Psoas muscle (tissue), 8 donors: Measurements from ENCODE around the gene KDM5C. TPM values are rescaled to one million over a fixed set of nuclear protein-coding genes. Genes with fewer than 3 reads are reported as not detected.

Source experiments
- ATAC-seq, 4 donors: fragments of 200-7000 bp; cut with Tn5 transposase; one replicate each; pipeline ENCODE4 v1.9.1; 2020; ENCODE audit warnings: moderate library complexity in 3 of 4, mild to moderate bottlenecking in 2 of 4
- DNase-seq, 2 donors: peaks; one replicate each; pipeline ENCODE4 v3.0.0-alpha.2; 2020
- H3K27ac ChIP-seq: fragments of 200-600 bp; one replicate; pipeline ENCODE4 v1.8.0; 2022
- H3K27me3 ChIP-seq, 3 donors: fragments of 200-600 bp in 1 of 3; one replicate each; pipeline versions ENCODE4 v1.6.1 to v1.8.0; 2013 to 2022; ENCODE audit warnings: low read length in 2 of 3, mild to moderate bottlenecking in 2 of 3, moderate library complexity in 1 of 3; ENCODE audit not compliant: insufficient read depth in 3 of 3
- H3K36me3 ChIP-seq, 2 donors: fragments of 200-600 bp in 1 of 2; one replicate each; pipeline versions ENCODE4 v1.6.1 to v1.8.0; 2013 to 2022; ENCODE audit warnings: low read depth in 1 of 2, mild to moderate bottlenecking in 1 of 2, moderate library complexity in 1 of 2; ENCODE audit not compliant: insufficient read depth in 1 of 2
- H3K4me1 ChIP-seq: fragments of 200-600 bp; one replicate; pipeline ENCODE4 v1.8.0; 2022
- H3K4me3 ChIP-seq: fragments of 200-600 bp; one replicate; pipeline ENCODE4 v1.8.0; 2022; ENCODE audit warnings: mild to moderate bottlenecking
- H3K9me3 ChIP-seq: fragments of 200-600 bp; one replicate; pipeline ENCODE4 v1.8.0; 2022
- WGBS, 3 donors: extraction: QIAGEN DNeasy Blood & Tissue Kit; methylation state at CpG; one replicate each; pipeline versions ENCODE4 v1.1.6 to v1.1.7; 2013; 5-methylcytosine and 5-hydroxymethylcytosine counted together
- intact Hi-C, 2 donors: fragments of 100-400 bp; cut with DNase I; formaldehyde crosslinking; loops; one replicate each; pipeline versions ENCODE4 v1.11.0 to v1.14.2; 2022
- polyA plus RNA-seq, 3 donors: library from polyadenylated mRNA; stranded (reverse); fragments of 200-250 nt; gene quantifications; one replicate each; pipeline ENCODE4 v1.2.3, GENCODE V29; 2013
- total RNA-seq, 4 donors: library from RNA; stranded (reverse); fragmentation: NEBNext Ultra II Directional in 2 of 4; extraction: Animal tissue kit (Norgen Biotek cat#: 25700) in 2 of 4; gene quantifications; one replicate each; pipeline versions ENCODE4 v1.2.1 to v1.2.4, GENCODE V29; 2021 to 2023
- TF ChIP-seq, protein P1 (sequence below): fragments of 200-600 bp; IDR thresholded peaks from one replicate; pipeline ENCODE4 v1.8.0; 2022; ENCODE audit warnings: antibody characterized with exemption
- donor health status: healthy with polysubstance abuse.
- donor health status: DM: no; HTN: no; CAD: no; lungs with moderate emphysema.
- donor health status: Bipolar disorder and iron deficiency.
- donor health status: healthy.
- donor health status: DM: yes; HTN: yes; CAD: no.
- donor health status: DM: no; HTN: no; CAD: no.
- donor health status: DM: no; HTN: no; CAD: no.
- donor health status: DM: yes; HTN: yes; CAD: no.

KDM5C gene
- total and polyA plus RNA-seq, 7 donors: 22.4 to 119 (median 62.2) TPM

DNA sequence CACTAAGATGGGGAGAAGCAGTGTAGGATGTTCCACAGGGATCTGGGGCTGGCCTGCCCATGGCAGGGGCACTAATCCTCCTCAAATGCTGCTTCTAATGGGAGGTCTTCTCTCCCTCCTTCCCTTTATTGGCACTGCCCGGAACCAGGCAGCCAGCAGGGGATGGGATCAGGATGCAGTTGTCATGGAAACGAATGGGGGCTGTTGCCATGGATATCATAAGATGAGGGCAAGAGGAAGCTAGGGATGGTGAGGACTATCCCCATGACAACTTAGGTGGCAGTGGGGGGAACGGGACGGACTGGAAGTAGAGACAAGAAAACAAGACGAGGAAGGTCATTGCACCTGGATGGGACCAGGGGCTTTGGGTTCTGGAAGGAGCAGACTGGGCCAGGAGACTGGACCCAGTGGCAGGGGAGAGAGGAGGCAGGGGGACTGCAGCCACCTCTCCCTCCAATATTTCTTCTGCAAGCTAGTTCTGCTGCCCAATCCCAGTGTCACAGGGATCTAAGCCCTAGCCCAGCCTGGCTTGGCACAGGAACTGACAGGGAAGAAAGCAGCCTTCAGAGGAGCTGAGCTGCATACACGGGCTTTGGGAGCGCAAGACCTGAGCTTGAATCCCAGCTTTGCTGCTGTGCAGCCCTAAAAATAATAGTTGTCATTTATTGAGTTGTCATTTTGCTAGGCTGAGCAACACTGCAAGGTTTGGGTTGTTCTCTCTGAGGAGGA, 37.3 kb upstream of the KDM5C start:
- 65 to 74% (median 72%) methylated on average over 6 to 7 of the region's 7 CpGs for WGBS, 3 donors
- no peaks in the 10 kb centered on the region for H3K4me1 ChIP-seq
- no peak for DNase-seq
- H3K27me3 ChIP-seq: peaks cover 0 to 46% (median 0%) of the 10 kb centered on the region in 3 donors
- TF ChIP-seq, protein P1, sequence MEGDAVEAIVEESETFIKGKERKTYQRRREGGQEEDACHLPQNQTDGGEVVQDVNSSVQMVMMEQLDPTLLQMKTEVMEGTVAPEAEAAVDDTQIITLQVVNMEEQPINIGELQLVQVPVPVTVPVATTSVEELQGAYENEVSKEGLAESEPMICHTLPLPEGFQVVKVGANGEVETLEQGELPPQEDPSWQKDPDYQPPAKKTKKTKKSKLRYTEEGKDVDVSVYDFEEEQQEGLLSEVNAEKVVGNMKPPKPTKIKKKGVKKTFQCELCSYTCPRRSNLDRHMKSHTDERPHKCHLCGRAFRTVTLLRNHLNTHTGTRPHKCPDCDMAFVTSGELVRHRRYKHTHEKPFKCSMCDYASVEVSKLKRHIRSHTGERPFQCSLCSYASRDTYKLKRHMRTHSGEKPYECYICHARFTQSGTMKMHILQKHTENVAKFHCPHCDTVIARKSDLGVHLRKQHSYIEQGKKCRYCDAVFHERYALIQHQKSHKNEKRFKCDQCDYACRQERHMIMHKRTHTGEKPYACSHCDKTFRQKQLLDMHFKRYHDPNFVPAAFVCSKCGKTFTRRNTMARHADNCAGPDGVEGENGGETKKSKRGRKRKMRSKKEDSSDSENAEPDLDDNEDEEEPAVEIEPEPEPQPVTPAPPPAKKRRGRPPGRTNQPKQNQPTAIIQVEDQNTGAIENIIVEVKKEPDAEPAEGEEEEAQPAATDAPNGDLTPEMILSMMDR: no peak
- no peaks in the 10 kb centered on the region for H3K9me3 ChIP-seq
- intact Hi-C loops: no loop called here
- no peak overlapping the region for H3K27ac ChIP-seq
- H3K4me3 ChIP-seq: no peak overlapping the region
- no peaks in the 10 kb centered on the region for H3K36me3 ChIP-seq
- no peak for ATAC-seq

DNA sequence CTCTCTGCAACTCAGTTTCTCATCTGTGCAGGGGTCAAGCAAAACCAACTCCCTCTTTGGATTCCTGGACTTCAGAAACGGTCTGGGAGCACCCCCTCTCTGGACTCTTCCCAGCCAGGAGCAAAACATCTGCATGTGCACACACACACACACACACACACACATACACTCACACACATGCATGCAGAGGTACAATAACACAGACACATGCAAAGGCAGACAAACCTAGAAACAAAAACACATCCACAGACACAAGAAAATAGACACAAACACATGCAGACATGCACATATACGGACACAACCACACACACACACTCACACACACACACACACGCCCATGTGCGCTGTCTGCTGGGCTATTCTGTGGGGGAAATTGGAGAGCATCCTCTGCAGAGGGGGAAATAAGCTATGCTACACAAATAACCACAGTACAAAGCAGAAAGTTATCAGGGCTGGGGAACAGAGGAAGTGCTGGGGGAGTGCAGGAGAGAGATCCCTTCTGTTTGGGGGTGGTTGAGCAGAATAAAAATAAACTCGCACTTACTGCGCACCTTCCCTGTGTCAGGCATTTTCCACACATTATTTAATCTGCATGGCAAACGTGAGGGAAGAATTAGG, 36.5 kb upstream of the KDM5C start:
- no peak for DNase-seq
- Histone ChIP-seq H3K27me3 (peaks cover 0 to 49% (median 0%) of the 10 kb centered on the region in 3 donors), H3K4me1 (no peaks in the 10 kb centered on the region), H3K36me3 (no peaks in the 10 kb centered on the region), H3K4me3 (no peak overlapping the region), H3K27ac (no peak overlapping the region), H3K9me3 (no peaks in the 10 kb centered on the region)
- 52 to 59% (median 52%) methylated on average over 6 to 7 of the region's 7 CpGs for WGBS, 3 donors
- intact Hi-C loops: no loop called here
- ATAC-seq: no peak
- TF ChIP-seq, protein P1: no peak

DNA sequence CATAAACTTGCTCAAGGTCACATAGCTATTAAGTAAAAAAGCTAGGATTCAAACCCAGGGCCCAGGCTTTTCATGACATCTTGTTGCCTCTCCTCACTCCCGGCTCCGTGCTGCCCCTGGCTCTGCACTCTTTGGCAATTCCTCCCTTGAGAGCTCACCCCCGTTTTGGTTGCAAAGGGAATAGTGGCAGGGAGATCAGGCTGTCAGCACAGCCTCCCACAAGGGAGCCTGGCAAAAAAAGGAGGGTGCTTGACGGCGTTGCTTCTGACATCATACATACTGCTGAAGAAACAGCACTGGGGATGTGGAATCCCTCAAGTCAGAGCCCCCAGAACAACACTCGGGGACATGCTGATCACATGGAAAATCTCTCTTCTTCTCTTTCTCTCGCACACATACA, 35.8 kb upstream of the KDM5C start:
- ATAC-seq: no peak
- TF ChIP-seq, protein P1: no peak

DNA sequence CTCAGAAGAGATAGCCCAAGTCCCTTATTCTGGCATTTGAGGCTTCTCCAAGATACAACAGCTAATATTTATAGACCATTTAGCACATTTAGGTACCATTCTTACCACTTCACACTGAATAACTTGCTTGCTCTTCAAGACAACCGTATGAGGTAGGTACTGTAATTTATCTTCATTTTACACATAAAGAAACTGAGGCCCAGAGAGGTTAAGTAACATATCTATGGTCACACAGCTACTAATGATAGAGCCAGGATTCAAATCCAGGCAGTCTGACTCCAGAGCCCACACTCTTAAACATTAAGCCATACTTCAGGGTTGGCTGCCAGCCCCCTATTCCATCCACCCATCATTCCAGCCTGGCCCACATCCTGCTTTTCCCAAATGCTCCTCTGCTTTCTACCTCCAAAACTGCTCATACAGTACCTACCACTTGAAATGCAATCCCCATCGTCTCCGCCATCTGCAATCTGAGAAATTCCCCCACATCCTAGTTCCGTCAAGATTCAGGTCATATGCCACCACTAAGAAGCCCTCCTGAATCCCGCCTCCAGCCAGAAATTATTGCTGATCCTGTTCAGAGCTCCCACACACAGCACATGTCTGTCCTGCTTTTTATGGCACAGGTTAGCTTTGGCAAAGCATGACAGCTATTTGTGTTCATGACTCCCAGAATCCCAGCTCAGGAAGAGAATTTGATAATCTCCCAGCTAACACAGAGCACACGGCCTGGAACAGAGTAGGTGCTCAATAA, 32.8 kb upstream of the KDM5C start:
- no peaks in the 10 kb centered on the region for H3K36me3 ChIP-seq
- DNase-seq (no peak), ATAC-seq (no peak)
- H3K4me3 ChIP-seq: no peak overlapping the region
- TF ChIP-seq, protein P1: no peak
- no peaks in the 10 kb centered on the region for H3K9me3 ChIP-seq
- intact Hi-C loops: no loop called here
- no peaks in the 10 kb centered on the region for H3K4me1 ChIP-seq
- WGBS, 3 donors: 75 to 92% (median 89%) methylated on average over 6 of the region's 6 CpGs
- no peak overlapping the region for H3K27ac ChIP-seq
- peaks cover 0 to 42% (median 0%) of the 10 kb centered on the region in 3 donors for H3K27me3 ChIP-seq

More for the DNA sequence above, 35.8 kb upstream of the KDM5C start:
- intact Hi-C loops: no loop called here
- no peaks in the 10 kb centered on the region for H3K4me1 ChIP-seq
- peaks cover 0 to 49% (median 0%) of the 10 kb centered on the region in 3 donors for H3K27me3 ChIP-seq
- 67 to 73% (median 67%) methylated on average over 6 to 7 of the region's 7 CpGs for WGBS, 3 donors
- H3K36me3 ChIP-seq: no peaks in the 10 kb centered on the region
- H3K4me3 ChIP-seq: no peak overlapping the region
- H3K9me3 ChIP-seq: no peaks in the 10 kb centered on the region
- no peak for DNase-seq
- no peak overlapping the region for H3K27ac ChIP-seq
